KMS-11 (cell line): ENCODE results near the gene SACS.

Experiments used
- H2AFZ ChIP-seq: fragments of 200-600 bp; sonication (generic); 2 replicates; pipeline ENCODE4 v1.6.1; 2016; ENCODE audit warnings: antibody characterized with exemption, mixed run types, low read depth
- H3K27ac ChIP-seq: fragments of 200-600 bp; sonication (generic); 2 replicates; pipeline ENCODE4 v1.6.1; 2016; ENCODE audit warnings: mild to moderate bottlenecking, mixed run types
- H3K27me3 ChIP-seq: fragments of 200-600 bp; sonication (generic); 2 replicates; pipeline ENCODE4 v1.6.1; 2017; ENCODE audit warnings: mild to moderate bottlenecking, low read depth, mixed run types, moderate library complexity; ENCODE audit not compliant: insufficient read depth
- H3K36me3 ChIP-seq: fragments of 200-600 bp; sonication (generic); 2 replicates; pipeline ENCODE4 v1.6.1; 2017; ENCODE audit warnings: mild to moderate bottlenecking, mixed run types; ENCODE audit not compliant: insufficient read depth
- H3K4me1 ChIP-seq: fragments of 200-600 bp; sonication (generic); 2 replicates; pipeline ENCODE4 v1.6.1; 2016; ENCODE audit warnings: mild to moderate bottlenecking, low read depth, mixed run types; ENCODE audit not compliant: poor library complexity, severe bottlenecking
- H3K4me2 ChIP-seq: fragments of 200-600 bp; sonication (generic); 2 replicates; pipeline ENCODE4 v1.7.0; 2016; ENCODE audit warnings: mild to moderate bottlenecking, mixed run types
- H3K4me3 ChIP-seq: fragments of 200-600 bp; sonication (generic); IDR thresholded peaks from 2 replicates; pipeline ENCODE4 v1.6.1; 2017; ENCODE audit warnings: low read depth, low read length, mixed read lengths; ENCODE audit not compliant: insufficient read depth
- H3K79me2 ChIP-seq: fragments of 200-600 bp; sonication (generic); 2 replicates; pipeline ENCODE4 v1.6.1; 2016; ENCODE audit warnings: low read depth, mixed run types; ENCODE audit not compliant: insufficient read depth
- H3K9ac ChIP-seq: fragments of 200-600 bp; sonication (generic); 2 replicates; pipeline ENCODE4 v1.6.1; 2016; ENCODE audit warnings: mild to moderate bottlenecking, mixed run types
- H4K20me1 ChIP-seq: fragments of 200-600 bp; sonication (generic); 2 replicates; pipeline ENCODE4 v1.6.1; 2016; ENCODE audit warnings: mild to moderate bottlenecking, mixed run types; ENCODE audit not compliant: insufficient read depth
- CTCF ChIP-seq: fragments of 200-600 bp; sonication (generic); conservative IDR thresholded peaks from 2 replicates; pipeline ENCODE4 v1.6.1; 2017; ENCODE audit warnings: low read depth, mild to moderate bottlenecking, antibody characterized with exemption, low read length, moderate library complexity, mixed read lengths

SACS gene

GRCh38 chr13:23325191-23325590 lies 108.3 kb downstream of the SACS start:
- Histone ChIP-seq H3K36me3 (no peaks in the 10 kb centered on the region), H4K20me1 (no peaks in the 10 kb centered on the region), H3K4me2 (no peak overlapping the region), H3K4me3 (no peak overlapping the region), H3K4me1 (peaks cover 6% of the 10 kb centered on the region), H3K79me2 (no peaks in the 10 kb centered on the region), H3K27me3 (no peaks in the 10 kb centered on the region), H3K9ac (no peak overlapping the region), H2AFZ (no peak overlapping the region), H3K27ac (no peak overlapping the region)
- no peak for TF ChIP-seq CTCF

- no peak overlapping the region for H3K27ac ChIP-seq
- no peak overlapping the region for H3K9ac ChIP-seq
- no peaks in the 10 kb centered on the region for H3K36me3 ChIP-seq
- no peak overlapping the region for H3K4me2 ChIP-seq
- H2AFZ ChIP-seq = no peak overlapping the region
- TF ChIP-seq CTCF = no peak
- H3K4me1 ChIP-seq = peaks cover 6% of the 10 kb centered on the region
- H3K27me3 ChIP-seq = no peaks in the 10 kb centered on the region
- no peaks in the 10 kb centered on the region for H4K20me1 ChIP-seq
- H3K4me3 ChIP-seq = no peak overlapping the region
- no peaks in the 10 kb centered on the region for H3K79me2 ChIP-seq
Measured at GRCh38 chr13:23323946-23324709, 109.4 kb downstream of the SACS start.

- Histone ChIP-seq H3K4me3 (no peak overlapping the region), H4K20me1 (no peaks in the 10 kb centered on the region), H2AFZ (no peak overlapping the region), H3K79me2 (no peaks in the 10 kb centered on the region), H3K36me3 (no peaks in the 10 kb centered on the region), H3K4me2 (no peak overlapping the region), H3K27me3 (no peaks in the 10 kb centered on the region), H3K4me1 (peaks cover 6% of the 10 kb centered on the region), H3K27ac (no peak overlapping the region), H3K9ac (no peak overlapping the region)
- TF ChIP-seq CTCF = no peak
Measured at GRCh38 chr13:23322353-23323336, 110.9 kb downstream of the SACS start.

- H3K4me3 ChIP-seq = no peak overlapping the region
Measured at GRCh38 chr13:23321535-23322241, 111.8 kb downstream of the SACS start.

More at GRCh38 chr13:23321535-23322241, 111.8 kb downstream of the SACS start:
- no peak overlapping the region for H3K9ac ChIP-seq
- H4K20me1 ChIP-seq = no peaks in the 10 kb centered on the region
- peaks cover 6% of the 10 kb centered on the region for H3K4me1 ChIP-seq
- H3K79me2 ChIP-seq = no peaks in the 10 kb centered on the region
- H3K27me3 ChIP-seq = no peaks in the 10 kb centered on the region
- no peak overlapping the region for H3K4me2 ChIP-seq
- H2AFZ ChIP-seq = no peak overlapping the region
- H3K36me3 ChIP-seq = no peaks in the 10 kb centered on the region
- no peak for TF ChIP-seq CTCF
- H3K27ac ChIP-seq = no peak overlapping the region
